ENCODE results near the gene LYPLA2. TPM values are rescaled to one million over a fixed set of nuclear protein-coding genes. Genes with fewer than 3 reads are reported as not detected.
A peak's percentile ranks its signal among the peaks of the same experiment; 100 is the strongest.

LYPLA2 gene
- total and polyA plus RNA-seq, 4 donors, result 26.3 to 71.1 (median 43.2) TPM

DNA sequence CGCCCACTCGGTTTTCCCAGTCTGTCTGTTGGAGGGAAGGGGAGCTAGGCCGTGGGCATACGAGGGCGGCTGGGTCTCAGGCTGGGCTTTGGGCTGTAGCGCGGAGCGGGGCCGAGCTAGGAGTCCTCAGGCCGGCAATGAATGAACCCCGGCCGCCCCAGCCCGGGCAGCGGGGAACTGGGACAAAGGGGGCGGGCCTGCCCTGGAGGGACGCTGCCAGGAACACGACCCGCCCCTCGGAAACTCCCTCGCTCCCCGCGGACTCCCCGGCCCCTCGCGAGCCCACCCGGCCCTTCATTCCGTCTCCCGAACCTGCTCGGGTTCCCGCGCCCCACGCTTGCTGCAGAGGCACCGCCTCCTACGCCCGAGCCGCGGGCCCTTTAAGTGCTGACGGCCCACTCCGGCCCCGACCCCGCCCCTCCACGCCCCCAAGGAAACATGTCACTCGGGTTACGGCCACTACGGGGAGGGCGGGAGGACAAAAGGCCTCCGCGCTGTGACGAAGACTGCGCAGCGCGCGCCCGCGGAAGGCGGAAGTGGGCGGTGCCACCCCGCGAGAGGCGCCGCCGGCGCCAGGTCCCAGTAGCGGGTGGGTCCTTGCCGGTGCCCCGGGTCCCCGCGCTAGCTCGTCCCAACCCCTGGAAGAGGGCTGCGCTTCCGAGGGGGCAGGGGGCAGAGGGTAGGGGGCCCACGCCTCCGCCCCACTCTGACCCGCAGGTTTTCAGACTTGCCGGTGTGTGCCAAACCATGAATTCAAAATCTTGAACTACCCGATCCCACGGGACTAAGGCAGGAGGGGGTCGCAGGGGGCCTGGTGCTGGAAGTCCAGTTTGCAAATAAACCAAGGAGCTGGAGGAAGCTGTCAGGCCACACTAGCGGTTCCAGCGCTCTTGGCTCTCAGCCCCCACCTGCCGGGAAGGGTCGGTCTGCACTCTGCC, 9.7 kb downstream of the LYPLA2 start, which contains the start of gene GALE:
GALE (minus strand) TSS at position 355 of the 938 bp plus-strand sequence. CDS start 1,747 bp downstream, outside the sequence.
- H3K4me1 ChIP-seq (ENCODE audit: control insufficient read depth in 4 of 4, insufficient read depth in 4 of 4, low read length in 3 of 4), result peaks cover 12 to 50% (median 45%) of the 10 kb centered on the region in 4 donors
- peak within 1 kb of the TSS; percentile 62 to 96 for H3K9ac ChIP-seq (ENCODE audit: low read depth in 1 of 2, low read length in 2 of 2)
- H3K36me3 ChIP-seq (ENCODE audit: control insufficient read depth in 4 of 4, insufficient read depth in 3 of 4, low read depth in 1 of 4, low read length in 3 of 4), result peaks cover 5 to 29% (median 8%) of the 10 kb centered on the region in 4 donors
- H3K27me3 ChIP-seq (ENCODE audit: control insufficient read depth in 4 of 4, insufficient read depth in 4 of 4, low read length in 3 of 4), result no peaks in the 10 kb centered on the region
- H3K9me3 ChIP-seq (ENCODE audit: control insufficient read depth in 4 of 4, low read length in 3 of 4), result no peaks in the 10 kb centered on the region
- peak within 1 kb of the TSS; percentile 80 to 91 (median 80) for H3K4me3 ChIP-seq (ENCODE audit: low read depth in 1 of 3, low read length in 3 of 3)
- TF ChIP-seq, protein P1, sequence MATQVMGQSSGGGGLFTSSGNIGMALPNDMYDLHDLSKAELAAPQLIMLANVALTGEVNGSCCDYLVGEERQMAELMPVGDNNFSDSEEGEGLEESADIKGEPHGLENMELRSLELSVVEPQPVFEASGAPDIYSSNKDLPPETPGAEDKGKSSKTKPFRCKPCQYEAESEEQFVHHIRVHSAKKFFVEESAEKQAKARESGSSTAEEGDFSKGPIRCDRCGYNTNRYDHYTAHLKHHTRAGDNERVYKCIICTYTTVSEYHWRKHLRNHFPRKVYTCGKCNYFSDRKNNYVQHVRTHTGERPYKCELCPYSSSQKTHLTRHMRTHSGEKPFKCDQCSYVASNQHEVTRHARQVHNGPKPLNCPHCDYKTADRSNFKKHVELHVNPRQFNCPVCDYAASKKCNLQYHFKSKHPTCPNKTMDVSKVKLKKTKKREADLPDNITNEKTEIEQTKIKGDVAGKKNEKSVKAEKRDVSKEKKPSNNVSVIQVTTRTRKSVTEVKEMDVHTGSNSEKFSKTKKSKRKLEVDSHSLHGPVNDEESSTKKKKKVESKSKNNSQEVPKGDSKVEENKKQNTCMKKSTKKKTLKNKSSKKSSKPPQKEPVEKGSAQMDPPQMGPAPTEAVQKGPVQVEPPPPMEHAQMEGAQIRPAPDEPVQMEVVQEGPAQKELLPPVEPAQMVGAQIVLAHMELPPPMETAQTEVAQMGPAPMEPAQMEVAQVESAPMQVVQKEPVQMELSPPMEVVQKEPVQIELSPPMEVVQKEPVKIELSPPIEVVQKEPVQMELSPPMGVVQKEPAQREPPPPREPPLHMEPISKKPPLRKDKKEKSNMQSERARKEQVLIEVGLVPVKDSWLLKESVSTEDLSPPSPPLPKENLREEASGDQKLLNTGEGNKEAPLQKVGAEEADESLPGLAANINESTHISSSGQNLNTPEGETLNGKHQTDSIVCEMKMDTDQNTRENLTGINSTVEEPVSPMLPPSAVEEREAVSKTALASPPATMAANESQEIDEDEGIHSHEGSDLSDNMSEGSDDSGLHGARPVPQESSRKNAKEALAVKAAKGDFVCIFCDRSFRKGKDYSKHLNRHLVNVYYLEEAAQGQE (IDR thresholded peaks at IDR 0.05), result peak; percentile 40
- TF ChIP-seq, protein P2, sequence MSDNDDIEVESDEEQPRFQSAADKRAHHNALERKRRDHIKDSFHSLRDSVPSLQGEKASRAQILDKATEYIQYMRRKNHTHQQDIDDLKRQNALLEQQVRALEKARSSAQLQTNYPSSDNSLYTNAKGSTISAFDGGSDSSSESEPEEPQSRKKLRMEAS (IDR thresholded peaks at IDR 0.05), result peak; percentile 71
- peak in 1 of 2 donors; percentile 88 for TF ChIP-seq GABPA (IDR thresholded peaks at IDR 0.05 in 1 of 2, conservative IDR thresholded peaks at IDR 0.05 in 1 of 2)
- TF ChIP-seq SP1 (IDR thresholded peaks at IDR 0.05), result peak; percentile 68
- TF ChIP-seq HNF4A (conservative IDR thresholded peaks at IDR 0.05), result peak; percentile 24 to 47
- TF ChIP-seq RXRA (IDR thresholded peaks at IDR 0.05), result peak; percentile 49 to 59
- peak in 1 of 2 donors; percentile 11 for TF ChIP-seq JUND (IDR thresholded peaks at IDR 0.05)
- peak; percentile 82 for TF ChIP-seq YY1 (IDR thresholded peaks at IDR 0.05)
- TF ChIP-seq FOXA1 (IDR thresholded peaks at IDR 0.05), result no peak
- TF ChIP-seq, protein P3, sequence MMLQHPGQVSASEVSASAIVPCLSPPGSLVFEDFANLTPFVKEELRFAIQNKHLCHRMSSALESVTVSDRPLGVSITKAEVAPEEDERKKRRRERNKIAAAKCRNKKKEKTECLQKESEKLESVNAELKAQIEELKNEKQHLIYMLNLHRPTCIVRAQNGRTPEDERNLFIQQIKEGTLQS (IDR thresholded peaks at IDR 0.05), result no peak
- TF ChIP-seq TAF1 (conservative IDR thresholded peaks at IDR 0.05), result no peak
- TF ChIP-seq RAD21 (IDR thresholded peaks at IDR 0.05), result peak in 1 of 2 donors; percentile 27
- TF ChIP-seq EGR1 (IDR thresholded peaks at IDR 0.05; ENCODE audit: low read depth in 2 of 2), result peak; percentile 63 to 86
- TF ChIP-seq, protein P4, sequence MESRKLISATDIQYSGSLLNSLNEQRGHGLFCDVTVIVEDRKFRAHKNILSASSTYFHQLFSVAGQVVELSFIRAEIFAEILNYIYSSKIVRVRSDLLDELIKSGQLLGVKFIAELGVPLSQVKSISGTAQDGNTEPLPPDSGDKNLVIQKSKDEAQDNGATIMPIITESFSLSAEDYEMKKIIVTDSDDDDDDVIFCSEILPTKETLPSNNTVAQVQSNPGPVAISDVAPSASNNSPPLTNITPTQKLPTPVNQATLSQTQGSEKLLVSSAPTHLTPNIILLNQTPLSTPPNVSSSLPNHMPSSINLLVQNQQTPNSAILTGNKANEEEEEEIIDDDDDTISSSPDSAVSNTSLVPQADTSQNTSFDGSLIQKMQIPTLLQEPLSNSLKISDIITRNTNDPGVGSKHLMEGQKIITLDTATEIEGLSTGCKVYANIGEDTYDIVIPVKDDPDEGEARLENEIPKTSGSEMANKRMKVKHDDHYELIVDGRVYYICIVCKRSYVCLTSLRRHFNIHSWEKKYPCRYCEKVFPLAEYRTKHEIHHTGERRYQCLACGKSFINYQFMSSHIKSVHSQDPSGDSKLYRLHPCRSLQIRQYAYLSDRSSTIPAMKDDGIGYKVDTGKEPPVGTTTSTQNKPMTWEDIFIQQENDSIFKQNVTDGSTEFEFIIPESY (IDR thresholded peaks at IDR 0.05), result peak; percentile 81
- TF ChIP-seq HNF4G (IDR thresholded peaks at IDR 0.05), result no peak
- TF ChIP-seq, protein P5, sequence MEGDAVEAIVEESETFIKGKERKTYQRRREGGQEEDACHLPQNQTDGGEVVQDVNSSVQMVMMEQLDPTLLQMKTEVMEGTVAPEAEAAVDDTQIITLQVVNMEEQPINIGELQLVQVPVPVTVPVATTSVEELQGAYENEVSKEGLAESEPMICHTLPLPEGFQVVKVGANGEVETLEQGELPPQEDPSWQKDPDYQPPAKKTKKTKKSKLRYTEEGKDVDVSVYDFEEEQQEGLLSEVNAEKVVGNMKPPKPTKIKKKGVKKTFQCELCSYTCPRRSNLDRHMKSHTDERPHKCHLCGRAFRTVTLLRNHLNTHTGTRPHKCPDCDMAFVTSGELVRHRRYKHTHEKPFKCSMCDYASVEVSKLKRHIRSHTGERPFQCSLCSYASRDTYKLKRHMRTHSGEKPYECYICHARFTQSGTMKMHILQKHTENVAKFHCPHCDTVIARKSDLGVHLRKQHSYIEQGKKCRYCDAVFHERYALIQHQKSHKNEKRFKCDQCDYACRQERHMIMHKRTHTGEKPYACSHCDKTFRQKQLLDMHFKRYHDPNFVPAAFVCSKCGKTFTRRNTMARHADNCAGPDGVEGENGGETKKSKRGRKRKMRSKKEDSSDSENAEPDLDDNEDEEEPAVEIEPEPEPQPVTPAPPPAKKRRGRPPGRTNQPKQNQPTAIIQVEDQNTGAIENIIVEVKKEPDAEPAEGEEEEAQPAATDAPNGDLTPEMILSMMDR (IDR thresholded peaks at IDR 0.05; ENCODE audit: low read depth, low read length, missing input control), result no peak
- TF ChIP-seq NR2F2 (IDR thresholded peaks at IDR 0.05), result peak; percentile 32
- WGBS, result under 1% methylated on average over 82 of the region's 82 CpGs
- H3K27ac ChIP-seq (ENCODE audit: low read depth in 1 of 2, low read length in 2 of 2), result peak within 1 kb of the TSS; percentile 99 to 100
- DNase-seq (ENCODE audit: low spot score), result peak; percentile 99

Data from liver (tissue), 9 donors.